ENCODE data around the gene DSEL.

Gene DSEL

DNA sequence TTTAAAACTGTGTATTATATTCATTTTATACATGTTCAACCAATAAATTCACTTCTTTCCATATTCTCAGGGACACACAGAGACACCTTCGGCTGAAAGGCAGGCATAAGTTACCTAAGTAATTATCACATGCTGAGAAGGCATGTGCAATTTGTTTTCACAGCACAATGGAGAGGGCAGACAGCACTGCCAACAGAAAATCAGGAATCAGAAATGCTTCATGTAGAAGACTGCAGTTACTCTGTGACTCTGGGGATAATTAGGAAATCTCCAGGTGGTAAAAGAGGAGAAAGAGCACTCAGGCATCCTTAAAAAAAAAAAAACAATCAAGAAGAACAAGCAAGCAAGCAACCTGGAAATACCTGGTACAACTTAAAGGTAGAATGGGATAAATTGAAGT lies 49.3 kb downstream of the DSEL start:
- H3K9ac ChIP-seq (ENCODE audit: insufficient read length) = no peak overlapping the region
- H3K4me3 ChIP-seq = no peak overlapping the region
- no peak for DNase-seq (ENCODE audit: low read depth, low spot score)
- no peak overlapping the region for H3K27ac ChIP-seq
- no peaks in the 10 kb centered on the region for H3K36me3 ChIP-seq (ENCODE audit: insufficient read depth, low read length)
- no peaks in the 10 kb centered on the region for H3K9me3 ChIP-seq (ENCODE audit: low read depth, low read length)
- TF ChIP-seq FOXP2 (optimal IDR thresholded peaks at IDR 0.05; ENCODE audit: control extremely low read depth, extremely low read length, insufficient read depth) = no peak
- TF ChIP-seq EZH2 (IDR thresholded peaks at IDR 0.05) = no peak
- no peak for TF ChIP-seq POLR2AphosphoS5 (IDR thresholded peaks at IDR 0.05; ENCODE audit: borderline replicate concordance, low read depth, low read length)

- no peak for TF ChIP-seq EZH2 (IDR thresholded peaks at IDR 0.05)
- H3K9ac ChIP-seq (ENCODE audit: insufficient read length) = no peak overlapping the region
- no peaks in the 10 kb centered on the region for H3K9me3 ChIP-seq (ENCODE audit: low read depth, low read length)
- no peak for DNase-seq (ENCODE audit: low read depth, low spot score)
- no peaks in the 10 kb centered on the region for H3K36me3 ChIP-seq (ENCODE audit: insufficient read depth, low read length)
- no peak overlapping the region for H3K27ac ChIP-seq
- H3K4me3 ChIP-seq = no peak overlapping the region
These were observed 52.0 kb downstream of the DSEL start for GRCh38 chr18:67464499-67464898.

DNA sequence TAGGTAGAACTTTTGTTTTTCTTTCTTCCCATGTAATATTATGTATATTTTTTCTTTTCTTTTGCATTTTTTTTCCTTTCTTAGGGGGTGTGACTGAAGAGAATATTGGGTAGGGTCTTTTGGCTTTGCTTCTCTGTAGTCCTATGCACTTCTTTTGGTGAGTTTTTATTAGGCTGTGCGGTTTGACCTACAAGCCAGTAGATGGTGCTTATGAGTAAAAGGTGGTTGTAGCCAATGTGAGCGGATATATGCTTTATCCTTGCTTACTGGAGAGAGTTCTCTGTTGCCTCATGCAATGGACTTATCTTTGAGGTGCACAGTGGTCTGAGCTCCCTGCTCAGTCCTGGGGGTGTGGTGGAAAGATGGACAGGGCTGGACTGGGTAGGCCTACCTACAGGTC lies 52.7 kb downstream of the DSEL start:
- no peak for TF ChIP-seq FOXP2 (optimal IDR thresholded peaks at IDR 0.05; ENCODE audit: control extremely low read depth, extremely low read length, insufficient read depth)
- TF ChIP-seq EZH2 (IDR thresholded peaks at IDR 0.05) = no peak
- no peak for TF ChIP-seq POLR2AphosphoS5 (IDR thresholded peaks at IDR 0.05; ENCODE audit: borderline replicate concordance, low read depth, low read length)
- Histone ChIP-seq H3K27ac (no peak overlapping the region), H3K9me3 (ENCODE audit: low read depth, low read length) (no peaks in the 10 kb centered on the region), H3K4me3 (no peak overlapping the region), H3K36me3 (ENCODE audit: insufficient read depth, low read length) (no peaks in the 10 kb centered on the region), H3K9ac (ENCODE audit: insufficient read length) (no peak overlapping the region)
- no peak for DNase-seq (ENCODE audit: low read depth, low spot score)

DNA sequence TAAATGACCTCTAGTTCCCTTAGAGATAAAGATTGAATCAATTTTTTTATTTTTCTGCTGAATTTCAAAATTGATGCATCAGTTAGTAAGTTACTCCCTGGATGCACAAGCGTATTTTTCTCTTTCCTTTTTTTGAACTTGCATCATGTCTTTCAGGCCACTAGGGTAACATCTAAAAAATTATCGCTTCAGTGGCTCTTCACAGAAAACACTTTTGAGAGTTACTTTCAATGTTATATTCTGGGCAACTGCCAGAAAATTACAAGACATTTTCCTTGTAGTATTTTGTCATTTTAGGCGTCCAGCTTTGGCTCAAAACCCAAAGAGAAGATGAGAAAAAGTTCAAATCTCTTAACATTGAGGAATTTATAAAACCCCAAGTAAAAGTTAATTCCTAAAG lies 59.8 kb downstream of the DSEL start:
- TF ChIP-seq EZH2 (IDR thresholded peaks at IDR 0.05) (no peak), POLR2AphosphoS5 (IDR thresholded peaks at IDR 0.05; ENCODE audit: borderline replicate concordance, low read depth, low read length) (no peak), FOXP2 (optimal IDR thresholded peaks at IDR 0.05; ENCODE audit: control extremely low read depth, extremely low read length, insufficient read depth) (no peak)
- Histone ChIP-seq H3K9me3 (ENCODE audit: low read depth, low read length) (no peaks in the 10 kb centered on the region), H3K27ac (no peak overlapping the region), H3K36me3 (ENCODE audit: insufficient read depth, low read length) (no peaks in the 10 kb centered on the region), H3K4me3 (no peak overlapping the region), H3K9ac (ENCODE audit: insufficient read length) (no peak overlapping the region)
- no peak for DNase-seq (ENCODE audit: low read depth, low spot score)

Data from SK-N-MC (cell line).